Muscle of leg (tissue), 11 donors: Measurements from ENCODE around the gene LAG3. TPM values are rescaled to one million over a fixed set of nuclear protein-coding genes. Genes with fewer than 3 reads are reported as not detected.
"Not testable (repeated sequence)": the region's sequence is repeated elsewhere in the genome, so short reads cannot be mapped to it uniquely, and the experiment has no call there.

Experiments
- DNase-seq: peaks from one replicate; pipeline ENCODE4 v3.0.0; 2013
- H3K27ac ChIP-seq: one replicate; pipeline ENCODE4 v1.5.1; 2013; ENCODE audit warnings: mild to moderate bottlenecking, low read length, control low read depth
- H3K27me3 ChIP-seq: one replicate; pipeline ENCODE4 v1.6.1; 2013; ENCODE audit warnings: low read length; ENCODE audit not compliant: control insufficient read depth, insufficient read depth
- H3K36me3 ChIP-seq: one replicate; pipeline ENCODE4 v1.6.1; 2013; ENCODE audit warnings: low read length; ENCODE audit not compliant: control insufficient read depth, insufficient read depth
- H3K4me1 ChIP-seq: one replicate; pipeline ENCODE4 v1.6.1; 2013; ENCODE audit warnings: low read length; ENCODE audit not compliant: control insufficient read depth, insufficient read depth
- H3K4me3 ChIP-seq: one replicate; pipeline ENCODE4 v1.5.1; 2013; ENCODE audit warnings: low read length, control low read depth
- H3K9me3 ChIP-seq: replicated peaks from 2 replicates; pipeline ENCODE4 v1.6.1; 2013; ENCODE audit warnings: low read depth, low read length; ENCODE audit not compliant: control insufficient read depth
- WGBS: methylation state at CpG from one replicate; pipeline ENCODE4 v1.1.5; 2013; ENCODE audit warnings: missing lambda C conversion rate; ENCODE audit not compliant: insufficient coverage; 5-methylcytosine and 5-hydroxymethylcytosine counted together
- polyA plus RNA-seq, 8 donors: library from polyadenylated mRNA; unstranded; fragments of 120-200 nt; gene quantifications; one replicate each; pipeline versions ENCODE4 v1.2.1 to v1.2.3, GENCODE V29; 2013; ENCODE audit warnings: inconsistent platforms in 1 of 8, low replicate concordance in 1 of 8; ENCODE audit not compliant: insufficient read length in 8 of 8, insufficient read depth in 1 of 8
- total RNA-seq: library from RNA; stranded (reverse); fragments of 120-200 nt; gene quantifications from one replicate; pipeline ENCODE4 v1.2.4, GENCODE V29; 2013

Gene LAG3
- total and polyA plus RNA-seq, 9 donors, result 0.18 to 1.2 (median 0.67) TPM

DNA sequence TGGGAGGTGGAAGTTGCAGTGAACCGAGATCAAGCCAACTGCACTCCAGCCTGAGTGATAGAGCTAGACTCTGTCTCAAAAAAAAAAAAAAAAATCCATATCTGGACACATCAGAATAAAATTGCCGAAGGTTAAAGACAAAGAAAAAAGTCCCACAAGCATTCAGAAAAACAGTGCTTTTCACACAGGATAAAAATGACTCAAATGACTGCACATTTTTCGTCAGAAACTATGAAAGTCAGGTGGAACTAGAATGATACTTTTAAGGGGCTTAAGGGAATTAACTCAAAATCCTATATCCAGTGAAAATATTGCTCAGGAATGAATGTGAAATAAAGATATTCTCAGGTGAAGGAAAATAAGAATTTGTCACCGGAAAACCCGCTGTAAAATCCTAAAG, 35.6 kb upstream of the LAG3 start:
- Histone ChIP-seq H3K27ac (no peak overlapping the region), H3K4me3 (no peak overlapping the region), H3K9me3 (no peaks in the 10 kb centered on the region), H3K36me3 (peaks cover 20% of the 10 kb centered on the region), H3K27me3 (no peaks in the 10 kb centered on the region), H3K4me1 (no peaks in the 10 kb centered on the region)
- no CpG with 5 or more reads among the region's 5 CpGs for WGBS
- DNase-seq, result no peak

DNA sequence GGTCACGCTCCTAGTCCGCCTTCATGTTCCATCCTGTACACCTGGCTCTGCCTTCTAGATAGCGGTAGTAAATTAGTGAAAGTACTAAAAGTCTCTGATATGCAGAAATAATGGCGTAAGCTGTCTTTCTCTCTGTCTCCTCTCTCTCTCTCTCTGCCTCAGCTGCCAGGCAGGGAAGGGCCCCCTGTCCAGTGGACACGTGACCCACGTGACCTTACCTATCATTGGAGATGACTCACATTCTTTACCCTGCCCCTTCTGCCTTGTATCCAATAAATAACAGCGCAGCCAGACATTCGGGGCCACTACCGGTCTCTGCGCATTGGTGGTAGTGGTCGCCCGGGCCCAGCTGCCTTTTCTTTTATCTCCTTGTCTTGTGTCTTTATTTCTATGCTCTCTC, 30.2 kb upstream of the LAG3 start:
- H3K27me3 ChIP-seq, H3K9me3 ChIP-seq, H3K4me3 ChIP-seq, H3K4me1 ChIP-seq, DNase-seq, H3K27ac ChIP-seq: not testable (repeated sequence)
- H3K36me3 ChIP-seq, result peaks cover 22% of the 10 kb centered on the region
- WGBS, result 40% methylated on average over 1 of the region's 12 CpGs

DNA sequence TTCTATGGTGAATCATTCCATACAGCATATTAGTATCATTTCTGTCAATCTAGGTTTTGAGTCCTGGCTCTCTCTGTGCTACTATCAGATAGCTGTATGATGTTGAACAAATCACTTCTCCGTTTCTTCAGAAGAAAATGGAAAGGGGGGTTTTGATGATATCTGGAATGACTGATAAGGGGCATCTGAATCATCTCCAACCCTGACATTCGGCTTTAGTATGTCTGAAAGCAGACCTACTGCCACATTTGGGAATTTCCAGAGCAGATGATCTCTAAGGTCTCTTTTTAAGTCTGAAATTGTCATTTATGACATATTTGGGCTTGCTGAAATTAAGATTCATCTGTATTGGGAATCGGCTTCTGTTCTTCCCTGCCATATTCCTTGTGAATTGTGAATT, 29.5 kb upstream of the LAG3 start:
- H3K4me3 ChIP-seq, result no peak overlapping the region
- WGBS, result no CpG with 5 or more reads among the region's 3 CpGs
- H3K27me3 ChIP-seq, result no peaks in the 10 kb centered on the region
- peaks cover 29% of the 10 kb centered on the region for H3K36me3 ChIP-seq
- no peak for DNase-seq
- no peak overlapping the region for H3K27ac ChIP-seq
- H3K9me3 ChIP-seq, result no peaks in the 10 kb centered on the region
- peaks cover 4% of the 10 kb centered on the region for H3K4me1 ChIP-seq

DNA sequence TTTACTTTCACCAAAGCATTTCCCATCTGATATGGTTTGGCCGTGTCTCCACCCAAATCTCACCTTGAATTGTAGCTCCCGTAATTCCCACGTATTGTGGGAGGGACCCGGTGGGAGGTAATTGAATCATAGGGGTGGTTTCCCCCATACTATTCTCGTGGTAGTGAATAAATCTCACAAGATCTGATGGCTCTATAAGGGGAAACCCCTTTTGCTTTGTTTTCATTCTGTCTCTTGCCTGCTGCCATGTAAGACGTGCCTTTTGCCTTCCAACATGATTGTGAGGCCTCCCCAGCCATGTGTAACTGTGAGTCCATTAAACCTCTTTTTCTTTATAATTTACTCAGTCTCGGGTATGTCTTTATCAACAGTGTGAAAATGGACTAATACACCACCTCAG, 29.0 kb upstream of the LAG3 start:
- DNase-seq, H3K4me1 ChIP-seq: not testable (repeated sequence)
- 83% methylated on average over 1 of the region's 7 CpGs for WGBS

DNA sequence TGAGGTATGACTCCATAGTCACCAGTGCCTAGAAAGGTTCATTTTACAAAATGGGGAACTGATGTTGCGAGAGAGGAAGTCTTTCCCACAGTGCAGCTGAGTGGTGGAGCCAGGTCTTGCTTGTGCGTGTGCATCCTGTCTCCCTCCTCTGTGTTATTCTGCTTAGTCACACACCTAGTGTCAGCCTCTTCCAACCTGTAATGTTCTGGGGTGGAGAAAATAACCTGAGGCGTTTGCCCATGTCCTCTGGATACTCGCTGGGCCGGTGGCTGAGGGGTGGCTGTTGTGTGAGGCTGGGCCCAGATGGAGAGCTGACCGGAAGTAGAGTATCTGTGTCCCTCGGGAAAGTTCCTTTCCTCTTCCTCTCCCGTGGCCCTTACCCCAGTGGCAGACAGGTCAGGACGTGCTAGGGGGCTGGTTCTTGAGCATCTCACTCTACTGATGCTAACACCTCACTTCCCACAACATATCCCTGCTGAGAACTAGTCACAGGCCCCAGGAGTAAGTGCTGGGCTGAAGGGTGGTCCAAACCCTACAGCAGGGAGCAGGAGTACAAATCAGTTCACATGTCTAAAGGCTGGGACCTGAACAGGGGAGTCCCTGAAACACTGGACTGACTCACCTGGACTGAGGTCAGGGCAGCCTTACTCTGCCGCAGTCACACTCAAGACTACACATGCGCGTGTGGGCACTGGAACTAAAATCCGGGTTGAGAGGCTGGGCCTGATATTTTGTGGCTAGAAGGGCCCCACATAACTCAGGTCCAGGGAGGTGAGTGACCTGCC, 26.4 kb upstream of the LAG3 start:
- Histone ChIP-seq H3K9me3 (no peaks in the 10 kb centered on the region), H3K4me1 (peaks cover 4% of the 10 kb centered on the region), H3K36me3 (peaks cover 60% of the 10 kb centered on the region), H3K4me3 (no peak overlapping the region), H3K27ac (no peak overlapping the region), H3K27me3 (no peaks in the 10 kb centered on the region)
- DNase-seq, result peak; percentile 33
- 60% methylated on average over 1 of the region's 13 CpGs for WGBS

More for the DNA sequence above, 29.0 kb upstream of the LAG3 start:
- not testable (repeated sequence) for H3K27ac ChIP-seq, H3K9me3 ChIP-seq, H3K27me3 ChIP-seq, H3K4me3 ChIP-seq
- peaks cover 34% of the 10 kb centered on the region for H3K36me3 ChIP-seq

DNA sequence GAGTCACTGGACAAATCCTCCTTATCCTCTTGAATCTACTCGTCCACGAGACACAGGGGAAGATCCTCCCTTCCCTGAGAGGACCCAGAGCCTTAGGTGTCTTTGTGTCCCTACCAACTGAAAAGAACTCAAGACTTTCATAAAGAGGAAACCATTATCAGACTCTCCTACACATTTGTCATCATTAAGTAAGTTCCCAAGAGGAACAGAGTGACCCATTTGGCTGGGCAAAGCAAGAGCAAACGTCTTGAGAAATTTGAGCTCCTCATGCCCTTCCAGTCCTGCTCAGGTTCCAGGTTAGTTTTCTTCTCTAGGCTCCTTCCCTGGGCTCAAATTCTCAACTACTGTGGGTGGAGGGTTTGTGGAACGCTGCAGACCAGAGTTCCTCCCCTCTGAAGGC, 25.1 kb upstream of the LAG3 start:
- WGBS, result 77% methylated on average over 3 of the region's 4 CpGs
- H3K36me3 ChIP-seq, result peaks cover 72% of the 10 kb centered on the region
- H3K4me3 ChIP-seq, result no peak overlapping the region
- no peak overlapping the region for H3K27ac ChIP-seq
- no peaks in the 10 kb centered on the region for H3K9me3 ChIP-seq
- no peaks in the 10 kb centered on the region for H3K27me3 ChIP-seq
- H3K4me1 ChIP-seq, result peaks cover 14% of the 10 kb centered on the region
- no peak for DNase-seq

DNA sequence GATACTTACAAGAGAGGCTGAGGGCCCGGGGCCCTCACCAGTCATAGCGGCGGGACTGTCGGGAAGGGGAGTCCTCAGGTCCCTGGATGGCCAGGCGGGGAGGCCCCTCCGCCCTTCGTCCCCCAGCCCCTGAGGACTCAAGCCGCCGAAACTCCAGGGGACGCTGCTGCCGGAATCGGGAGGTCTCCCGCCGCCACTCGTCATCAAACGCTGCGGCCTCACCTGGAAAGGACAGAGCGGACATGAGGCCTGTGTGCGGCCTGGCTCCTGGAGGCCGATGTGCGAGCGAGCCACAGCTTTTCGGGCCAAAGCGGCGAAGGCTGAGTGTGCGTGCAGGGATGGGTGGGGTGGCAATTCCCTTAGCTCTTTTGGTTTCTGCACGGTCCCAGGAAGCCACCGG, 23.6 kb upstream of the LAG3 start:
- Histone ChIP-seq H3K36me3 (peaks cover 72% of the 10 kb centered on the region), H3K27ac (no peak overlapping the region), H3K9me3 (no peaks in the 10 kb centered on the region), H3K4me3 (no peak overlapping the region), H3K4me1 (peaks cover 18% of the 10 kb centered on the region), H3K27me3 (no peaks in the 10 kb centered on the region)
- no peak for DNase-seq
- 88% methylated on average over 23 of the region's 28 CpGs for WGBS

DNA sequence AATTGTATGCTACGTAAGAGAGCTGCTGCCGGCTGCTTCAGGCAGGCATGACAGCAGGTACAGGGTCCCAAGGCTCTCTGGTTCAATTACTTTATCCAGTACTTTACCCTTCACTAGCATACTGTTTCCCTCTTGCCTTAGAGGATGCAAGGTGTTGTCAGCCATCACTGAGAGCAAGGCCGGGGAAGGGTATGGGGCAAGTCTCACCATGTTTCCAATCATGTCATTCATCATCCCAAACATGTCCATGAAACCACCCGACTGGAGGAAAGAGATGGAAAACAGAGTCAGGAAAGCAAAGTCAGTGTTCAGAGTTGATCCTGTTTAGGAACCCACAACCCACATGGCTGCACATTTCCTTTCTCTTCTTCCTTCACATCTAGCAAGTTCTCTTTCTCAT, 21.8 kb upstream of the LAG3 start:
- DNase-seq, result no peak
- Histone ChIP-seq H3K4me3 (no peak overlapping the region), H3K27me3 (no peaks in the 10 kb centered on the region), H3K36me3 (peaks cover 65% of the 10 kb centered on the region), H3K27ac (no peak overlapping the region), H3K9me3 (no peaks in the 10 kb centered on the region), H3K4me1 (peaks cover 23% of the 10 kb centered on the region)
- no CpG with 5 or more reads among the region's 4 CpGs for WGBS

DNA sequence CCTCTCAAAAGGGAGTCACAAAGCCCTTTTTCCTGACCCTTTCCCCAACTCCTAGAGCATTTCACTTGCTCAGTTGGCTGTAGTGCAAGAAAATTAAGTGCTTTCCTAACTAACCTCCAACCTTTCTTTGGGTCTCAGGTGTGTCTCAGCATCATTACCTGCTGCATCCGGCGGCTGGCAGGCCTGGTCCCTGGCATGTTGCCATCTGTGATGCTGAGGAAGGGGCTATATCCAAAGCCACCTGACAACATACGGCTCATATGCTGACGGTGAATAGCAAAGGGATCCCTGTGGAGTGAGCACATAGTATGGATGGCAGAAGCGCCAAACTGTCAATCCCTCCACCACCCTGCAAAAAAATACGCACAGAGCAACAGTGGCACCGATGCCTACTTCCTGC, 20.6 kb upstream of the LAG3 start:
- peaks cover 53% of the 10 kb centered on the region for H3K36me3 ChIP-seq
- WGBS, result 55% methylated on average over 2 of the region's 7 CpGs
- H3K27me3 ChIP-seq, result no peaks in the 10 kb centered on the region
- H3K4me3 ChIP-seq, result peak overlapping the region; percentile 100
- peaks cover 19% of the 10 kb centered on the region for H3K4me1 ChIP-seq
- H3K27ac ChIP-seq, result peak overlapping the region; percentile 100
- no peaks in the 10 kb centered on the region for H3K9me3 ChIP-seq
- DNase-seq, result no peak

DNA sequence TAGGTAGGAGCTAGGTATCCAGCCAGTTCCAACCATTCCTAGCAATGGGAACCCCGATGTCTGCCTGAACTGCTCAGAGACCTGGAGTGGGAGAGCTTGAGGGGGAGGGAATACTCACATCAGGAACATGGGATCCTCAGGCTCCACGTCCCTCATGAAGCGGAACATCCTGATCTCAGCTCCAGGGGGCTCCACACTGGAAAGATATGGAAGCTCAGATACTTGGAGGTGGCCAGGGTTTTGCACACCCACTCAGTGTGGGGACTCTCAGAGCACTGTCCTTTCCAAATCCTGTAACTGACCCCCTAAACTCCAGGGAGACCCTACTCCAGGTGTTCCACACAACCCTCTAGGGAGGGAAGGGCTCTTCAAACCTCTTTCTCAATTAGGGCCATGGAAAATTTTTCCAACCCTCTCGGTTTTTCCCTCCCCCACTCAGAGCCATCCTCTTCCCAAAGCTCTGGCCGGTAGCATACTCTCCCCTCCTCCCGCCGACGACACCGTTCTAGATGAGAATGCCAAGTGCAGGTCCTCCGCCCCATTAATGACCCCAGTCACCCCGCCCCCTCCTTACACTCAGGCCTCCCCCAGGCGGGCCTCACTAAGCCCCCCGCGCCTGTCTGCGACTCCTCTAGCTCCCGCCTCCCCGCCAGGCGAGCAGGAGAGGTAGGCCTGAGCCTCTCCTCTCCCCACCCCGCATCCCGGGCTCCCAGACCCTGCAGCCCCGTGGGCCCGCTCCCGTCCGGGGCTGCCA, 20.0 kb upstream of the LAG3 start:
- H3K36me3 ChIP-seq, result peaks cover 48% of the 10 kb centered on the region
- H3K9me3 ChIP-seq, result no peaks in the 10 kb centered on the region
- H3K4me1 ChIP-seq, result peaks cover 19% of the 10 kb centered on the region
- H3K27me3 ChIP-seq, result no peaks in the 10 kb centered on the region
- WGBS, result 2% methylated on average over 22 of the region's 24 CpGs
- DNase-seq, result peak; percentile 79
- H3K27ac ChIP-seq, result peak overlapping the region; percentile 100
- H3K4me3 ChIP-seq, result peak overlapping the region; percentile 100
